Measurements from ENCODE around the gene LLGL1. TPM values are rescaled to one million over a fixed set of nuclear protein-coding genes. Genes with fewer than 3 reads are reported as not detected.

LLGL1 gene
- total RNA-seq, 1 donor from 2014 or later, result 12.0 TPM

DNA sequence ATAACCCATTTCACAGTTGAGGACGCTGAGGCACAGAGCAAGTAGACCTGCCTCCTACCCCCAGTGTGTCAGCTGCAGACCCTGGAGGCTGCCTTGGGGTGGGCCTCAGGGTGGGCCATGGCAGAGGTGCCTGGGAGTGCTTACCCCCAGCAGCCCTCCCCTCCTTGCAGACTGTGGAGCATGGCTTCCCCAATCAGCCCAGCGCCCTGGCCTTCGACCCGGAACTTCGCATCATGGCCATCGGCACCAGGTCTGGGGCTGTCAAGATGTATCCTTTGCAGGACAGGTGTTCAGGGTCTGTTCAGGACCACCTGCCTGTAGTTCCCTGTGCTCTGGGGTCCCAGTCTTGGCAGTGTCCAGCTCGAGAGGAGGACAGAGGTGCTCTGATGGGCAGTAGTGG lies 4.3 kb downstream of the LLGL1 start:
- DNase-seq (ENCODE audit: low spot score), result no peak

DNA sequence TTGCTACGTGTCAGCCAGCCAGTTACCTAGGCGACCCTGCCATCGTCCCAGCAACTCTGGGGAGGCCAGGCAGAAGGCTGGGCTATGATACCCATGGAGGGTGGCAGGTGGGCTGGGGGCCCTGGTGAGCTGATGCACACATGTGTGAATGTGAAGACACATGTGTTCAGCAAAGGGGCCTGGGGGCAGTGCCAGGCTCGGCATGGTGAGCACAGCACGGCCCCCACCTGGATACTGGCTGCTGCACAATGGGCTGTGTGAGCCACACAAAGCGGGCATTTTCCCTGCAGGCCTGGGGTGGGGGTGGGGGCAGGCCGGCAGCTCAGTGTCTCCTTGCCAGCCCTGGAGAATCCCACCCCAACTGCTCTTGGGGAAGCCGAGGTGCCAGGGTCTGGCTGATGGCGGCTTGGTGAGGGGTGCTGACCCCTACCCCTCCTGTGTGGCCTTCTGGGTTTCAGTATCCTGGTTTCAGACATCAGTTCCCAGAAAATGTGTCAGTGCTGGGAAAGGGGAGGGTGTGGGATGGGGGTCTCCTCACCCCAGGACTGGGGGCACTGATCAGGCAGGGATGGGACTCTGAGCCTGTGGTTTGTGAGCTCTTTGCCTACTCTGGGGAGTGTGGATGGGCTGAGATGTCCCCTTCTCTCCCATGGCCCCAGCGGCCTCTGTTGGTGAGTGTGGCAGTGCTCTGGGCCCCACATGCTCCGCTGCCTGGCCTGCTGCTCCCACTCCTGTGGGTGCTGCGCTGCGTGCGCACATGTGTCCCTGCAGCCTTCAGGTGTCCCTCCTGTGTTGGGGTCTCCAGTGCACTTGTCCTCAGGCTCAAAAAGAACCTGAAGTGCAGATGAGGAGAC lies 5.1 kb downstream of the LLGL1 start:
- no peak for DNase-seq (ENCODE audit: low spot score)

DNA sequence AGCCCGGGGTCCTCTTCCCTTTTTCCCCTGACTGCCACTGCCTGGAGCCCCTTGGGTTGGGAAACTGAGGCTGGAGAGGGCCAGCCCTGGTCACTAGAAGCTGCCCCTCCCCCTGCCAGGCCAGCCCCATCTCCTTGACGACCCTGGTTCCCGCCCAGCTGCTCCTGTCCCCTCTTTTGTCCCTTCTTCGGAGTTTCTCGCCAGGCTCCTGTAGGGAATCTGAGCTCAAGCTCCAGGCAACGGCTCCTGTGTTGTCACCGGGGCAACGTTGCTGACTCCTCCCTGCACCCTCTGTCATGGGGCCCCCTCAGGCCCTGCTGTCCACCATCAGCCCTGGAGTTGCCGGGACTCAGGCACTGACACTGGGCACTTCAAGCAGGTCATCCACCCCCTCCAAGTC lies 5.7 kb downstream of the LLGL1 start:
- DNase-seq (ENCODE audit: low spot score), result no peak

DNA sequence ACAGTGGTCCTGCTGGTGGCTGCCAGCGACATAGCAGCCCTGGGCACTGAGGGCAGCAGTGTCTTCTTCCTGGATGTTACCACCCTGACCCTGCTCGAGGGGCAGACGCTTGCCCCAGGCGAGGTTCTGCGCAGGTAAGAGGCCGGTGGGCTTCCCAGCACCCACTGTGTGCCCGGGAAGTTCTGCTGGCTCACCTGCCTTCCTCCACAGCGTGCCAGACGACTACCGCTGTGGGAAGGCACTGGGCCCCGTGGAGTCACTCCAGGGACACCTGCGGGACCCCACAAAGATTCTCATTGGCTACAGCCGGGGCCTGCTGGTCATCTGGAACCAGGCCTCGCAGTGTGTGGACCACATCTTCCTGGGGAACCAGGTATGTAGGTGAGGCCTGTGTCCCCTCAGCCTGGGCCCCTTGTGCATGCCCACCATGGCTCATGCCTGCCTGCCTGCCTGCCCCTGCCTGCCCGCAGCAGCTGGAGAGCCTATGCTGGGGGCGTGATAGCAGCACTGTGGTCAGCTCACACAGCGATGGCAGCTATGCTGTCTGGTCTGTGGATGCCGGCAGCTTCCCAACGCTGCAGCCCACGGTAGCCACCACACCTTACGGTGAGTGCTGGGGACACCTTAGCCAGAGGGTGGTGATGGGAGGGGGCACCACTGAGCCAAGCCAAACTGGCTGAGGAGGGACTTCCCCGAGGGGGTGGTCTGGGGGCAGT lies 8.5 kb downstream of the LLGL1 start:
- no peak for DNase-seq (ENCODE audit: low spot score)

DNA sequence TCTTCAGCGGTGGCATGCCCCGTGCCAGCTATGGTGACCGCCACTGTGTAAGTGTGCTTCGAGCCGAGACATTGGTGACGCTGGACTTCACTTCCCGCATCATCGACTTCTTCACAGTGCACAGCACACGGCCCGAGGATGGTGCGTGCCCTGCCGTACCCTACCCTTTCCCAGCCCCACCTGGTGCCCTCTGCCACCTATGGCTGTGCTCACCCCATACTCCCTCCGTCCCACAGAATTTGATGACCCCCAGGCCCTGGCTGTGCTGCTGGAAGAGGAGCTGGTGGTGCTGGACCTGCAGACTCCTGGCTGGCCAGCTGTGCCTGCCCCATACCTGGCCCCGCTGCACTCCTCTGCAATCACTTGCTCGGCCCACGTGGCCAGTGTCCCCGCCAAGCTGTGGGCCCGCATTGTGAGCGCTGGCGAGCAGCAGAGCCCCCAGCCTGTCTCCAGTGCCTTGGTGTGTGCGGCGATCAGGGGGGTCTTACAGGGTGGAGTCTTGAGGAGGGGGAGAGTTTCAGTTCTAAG lies 9.5 kb downstream of the LLGL1 start:
- no peak for DNase-seq (ENCODE audit: low spot score)

DNA sequence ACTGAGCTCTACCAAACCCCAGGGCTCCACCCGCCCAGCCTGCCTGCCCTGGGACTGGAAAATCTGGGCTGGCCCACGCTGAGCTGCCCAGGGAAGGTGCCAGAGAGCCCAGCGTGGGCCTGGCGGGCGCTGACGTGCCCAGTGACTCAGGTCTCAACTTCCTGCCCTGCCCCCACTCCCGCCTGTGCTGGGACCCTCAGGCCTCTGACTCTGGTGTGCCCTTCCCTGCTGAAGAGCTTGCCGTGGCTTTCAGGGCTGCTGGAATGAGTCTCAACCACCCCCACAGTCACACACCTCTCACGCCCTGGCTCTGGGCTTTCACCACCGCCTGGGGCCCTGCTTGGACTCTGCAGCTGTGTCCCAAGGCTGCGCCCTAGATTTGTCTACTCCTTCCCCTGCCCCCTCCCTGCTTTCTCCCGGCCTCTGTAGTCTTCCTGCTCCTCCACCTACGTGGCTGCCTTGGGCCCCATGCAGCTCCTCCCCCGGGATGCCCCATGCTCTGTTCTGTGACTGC lies 10.4 kb downstream of the LLGL1 start:
- DNase-seq (ENCODE audit: low spot score), result no peak

DNA sequence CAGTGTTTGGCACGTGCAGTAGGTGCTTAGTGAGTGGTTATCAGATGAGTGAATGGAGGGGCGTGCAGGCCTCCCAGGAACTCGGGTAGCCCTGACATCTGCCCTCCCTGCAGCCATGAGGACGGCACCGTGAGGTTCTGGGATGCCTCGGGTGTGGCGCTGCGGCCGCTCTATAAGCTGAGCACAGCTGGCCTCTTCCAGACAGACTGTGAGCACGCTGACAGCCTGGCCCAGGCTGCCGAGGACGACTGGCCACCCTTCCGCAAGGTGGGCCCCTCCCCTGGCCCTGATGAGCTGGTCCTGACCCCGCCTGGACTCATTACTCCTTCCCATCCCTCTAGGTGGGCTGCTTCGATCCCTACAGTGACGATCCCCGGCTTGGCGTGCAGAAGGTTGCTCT lies 11.1 kb downstream of the LLGL1 start:
- DNase-seq (ENCODE audit: low spot score), result no peak

DNA sequence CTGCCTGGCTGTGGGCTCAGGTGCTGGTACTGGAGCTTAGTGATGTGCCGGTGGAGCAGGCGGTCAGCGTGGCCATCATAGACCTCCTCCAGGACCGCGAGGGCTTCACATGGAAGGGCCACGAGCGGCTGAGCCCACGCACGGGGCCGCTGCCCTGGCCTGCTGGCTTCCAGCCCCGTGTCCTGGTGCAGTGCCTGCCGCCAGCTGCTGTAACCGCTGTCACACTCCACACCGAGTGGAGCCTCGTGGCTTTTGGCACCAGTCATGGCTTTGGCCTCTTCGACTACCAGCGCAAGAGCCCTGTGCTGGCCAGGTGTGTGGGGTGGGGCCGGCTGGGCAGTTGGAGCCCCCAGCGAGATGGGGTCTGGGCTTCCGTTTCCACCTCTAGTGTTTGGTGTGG lies 12.0 kb downstream of the LLGL1 start:
- no peak for DNase-seq (ENCODE audit: low spot score)

DNA sequence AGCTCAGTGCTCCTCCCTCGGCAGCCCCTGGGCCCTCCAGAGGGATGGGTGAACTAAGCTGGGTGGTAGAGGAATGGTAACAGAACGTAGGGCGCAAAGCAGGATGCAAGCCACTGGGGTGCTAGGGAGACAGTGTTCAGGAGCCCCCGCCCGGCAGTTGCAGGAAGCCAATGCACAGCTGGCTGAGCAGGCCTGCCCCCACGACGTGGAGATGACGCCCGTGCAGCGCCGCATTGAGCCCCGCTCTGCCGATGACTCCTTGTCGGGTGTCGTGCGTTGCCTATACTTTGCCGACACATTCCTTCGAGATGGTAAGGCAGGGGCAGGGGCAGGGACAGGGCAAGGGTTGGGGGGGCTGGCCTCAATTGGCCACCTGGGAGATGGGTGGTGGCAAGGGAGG lies 12.9 kb downstream of the LLGL1 start:
- DNase-seq (ENCODE audit: low spot score), result no peak

DNA sequence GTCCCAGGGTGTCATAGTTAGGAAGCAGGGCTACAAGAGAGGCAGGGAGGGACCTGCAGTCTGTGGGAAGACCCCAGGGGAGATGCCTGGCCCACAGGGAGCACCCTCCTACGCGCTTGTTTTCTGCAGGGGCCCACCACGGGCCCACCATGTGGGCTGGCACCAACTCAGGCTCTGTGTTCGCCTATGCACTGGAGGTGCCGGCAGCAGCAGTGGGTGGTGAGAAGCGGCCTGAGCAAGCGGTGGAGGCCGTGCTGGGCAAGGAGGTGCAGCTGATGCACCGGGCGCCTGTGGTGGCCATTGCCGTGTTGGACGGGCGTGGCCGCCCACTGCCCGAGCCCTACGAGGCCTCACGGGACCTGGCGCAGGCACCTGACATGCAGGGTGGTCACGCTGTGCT lies 15.0 kb downstream of the LLGL1 start:
- no peak for DNase-seq (ENCODE audit: low spot score)

DNA sequence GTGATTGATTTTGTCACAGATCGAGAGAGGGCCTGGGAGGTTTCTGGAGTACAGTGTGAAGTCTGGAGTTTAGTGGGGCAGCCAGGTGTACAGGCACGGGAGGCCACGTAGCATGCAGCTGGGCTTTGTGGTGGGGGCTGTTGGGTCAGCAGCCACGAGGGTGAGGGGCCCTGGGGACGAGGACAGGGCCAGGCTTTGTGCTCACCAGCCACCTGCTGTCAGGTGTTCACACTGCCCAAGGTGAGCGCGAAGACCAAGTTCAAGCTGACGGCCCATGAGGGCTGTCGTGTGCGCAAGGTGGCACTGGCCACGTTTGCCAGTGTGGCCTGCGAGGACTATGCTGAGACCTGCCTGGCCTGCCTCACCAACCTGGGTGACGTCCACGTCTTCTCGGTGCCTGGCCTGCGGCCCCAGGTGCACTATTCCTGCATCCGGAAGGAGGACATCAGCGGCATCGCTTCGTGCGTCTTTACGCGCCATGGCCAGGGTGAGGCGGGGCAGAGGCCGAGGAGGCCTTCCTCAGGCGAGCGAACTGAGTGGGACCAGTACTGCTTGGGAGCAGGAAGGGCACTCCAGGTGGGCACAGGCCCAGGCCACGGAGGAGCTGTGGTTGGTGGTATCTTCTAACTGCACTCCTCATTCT lies 15.9 kb downstream of the LLGL1 start:
- DNase-seq (ENCODE audit: low spot score), result no peak

DNA sequence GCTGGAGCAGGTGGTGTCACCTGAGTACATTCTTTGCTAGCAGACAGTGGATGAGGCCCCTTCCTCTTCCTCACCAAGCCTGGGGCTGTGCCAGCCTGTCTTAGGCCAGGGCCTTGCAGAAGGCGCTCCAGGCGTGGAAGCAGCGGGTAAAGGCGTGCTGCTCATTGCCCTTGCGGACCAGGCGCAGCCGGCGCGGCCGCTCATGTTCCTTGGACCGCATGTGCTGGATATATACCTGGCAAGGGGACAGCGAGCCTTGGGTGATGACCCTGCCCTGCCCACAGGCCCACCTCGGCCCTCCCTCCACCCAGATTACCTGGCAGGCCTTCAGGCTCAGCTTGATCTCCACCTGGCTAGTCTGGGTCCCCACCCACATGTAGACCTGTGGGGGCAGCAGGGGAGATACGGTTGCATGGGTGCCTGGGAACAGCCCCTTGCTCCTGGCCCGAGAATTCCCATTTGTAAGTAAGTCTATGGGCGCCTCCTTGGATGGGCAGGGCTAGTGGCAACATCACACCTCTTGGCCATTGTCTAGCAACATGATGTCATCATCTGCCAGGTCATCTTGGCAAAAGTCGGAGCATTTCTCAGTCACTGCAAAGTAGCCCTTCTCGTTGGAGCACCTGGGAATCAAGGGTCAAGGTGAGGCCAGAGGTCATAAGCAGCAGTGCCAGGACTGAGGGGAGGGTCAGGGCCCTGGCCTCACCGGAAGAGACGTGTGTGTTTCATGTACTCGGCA lies 19.8 kb downstream of the LLGL1 start:
- no peak for DNase-seq (ENCODE audit: low spot score)

DNA sequence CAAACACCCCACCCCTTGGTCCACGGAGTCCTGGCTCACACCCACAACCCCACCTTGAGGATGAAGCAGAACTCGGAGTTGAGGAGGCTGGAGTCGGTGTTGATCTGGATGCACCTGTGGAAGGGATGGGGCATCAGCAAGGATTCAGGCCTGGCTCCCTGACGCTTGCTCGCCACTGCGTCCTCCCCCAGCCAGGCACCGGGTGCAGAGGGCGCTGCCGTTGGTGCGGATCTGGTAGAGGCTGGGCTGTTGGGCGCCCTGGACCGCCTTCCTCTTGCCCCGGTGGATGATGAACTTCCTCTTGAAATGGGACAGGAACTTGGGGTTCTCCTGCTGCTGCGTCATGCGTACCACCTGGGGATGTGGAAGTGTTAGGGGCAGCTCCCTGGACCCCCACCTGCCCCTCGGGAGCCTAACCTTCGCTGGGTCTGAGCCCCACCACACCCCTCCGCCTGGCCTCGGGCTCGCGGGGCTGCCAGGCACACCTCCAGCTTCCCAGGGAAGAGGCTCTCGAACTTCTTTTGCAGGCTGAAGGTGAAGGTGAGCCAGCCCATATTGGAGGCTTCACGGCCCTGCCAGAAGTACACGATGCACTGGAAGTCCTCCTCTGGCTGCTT lies 20.8 kb downstream of the LLGL1 start:
- DNase-seq (ENCODE audit: low spot score), result no peak

DNA sequence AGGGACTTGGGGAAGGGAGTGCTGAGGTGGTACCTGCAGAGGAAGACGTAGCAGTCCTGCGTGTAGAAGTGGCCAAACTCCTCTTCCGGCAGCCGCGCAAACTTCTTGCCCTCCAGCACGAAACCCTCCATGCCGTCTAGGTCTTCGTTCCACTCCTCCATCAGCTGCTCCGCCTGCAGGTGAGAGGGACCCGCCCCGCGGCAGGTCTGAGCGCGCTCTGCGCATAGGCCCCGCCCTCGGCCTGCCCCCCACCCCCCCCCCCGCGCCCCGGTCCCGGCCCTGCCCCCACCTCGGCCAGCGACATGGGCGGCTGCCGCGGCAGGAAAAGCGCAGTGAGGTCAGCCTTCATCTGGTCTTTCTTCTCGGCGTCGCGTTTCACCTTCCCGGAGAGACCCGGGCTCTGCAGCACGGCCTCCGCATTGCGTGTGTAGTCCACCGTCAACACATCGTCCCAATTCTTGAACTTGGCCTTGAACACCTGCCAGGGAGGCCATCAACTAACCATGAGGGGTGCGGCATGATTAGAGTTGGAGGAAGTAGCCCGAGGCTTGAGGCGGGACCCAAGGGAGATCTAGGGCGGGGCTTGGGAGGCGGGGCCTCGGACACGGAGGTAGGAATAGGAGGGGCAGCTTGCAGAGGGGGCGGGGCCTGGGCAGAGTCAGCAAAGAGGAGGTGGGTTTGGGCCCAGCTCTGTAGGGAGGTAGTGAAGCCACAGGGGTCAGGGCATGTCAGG lies 21.6 kb downstream of the LLGL1 start:
- no peak for DNase-seq (ENCODE audit: low spot score)

DNA sequence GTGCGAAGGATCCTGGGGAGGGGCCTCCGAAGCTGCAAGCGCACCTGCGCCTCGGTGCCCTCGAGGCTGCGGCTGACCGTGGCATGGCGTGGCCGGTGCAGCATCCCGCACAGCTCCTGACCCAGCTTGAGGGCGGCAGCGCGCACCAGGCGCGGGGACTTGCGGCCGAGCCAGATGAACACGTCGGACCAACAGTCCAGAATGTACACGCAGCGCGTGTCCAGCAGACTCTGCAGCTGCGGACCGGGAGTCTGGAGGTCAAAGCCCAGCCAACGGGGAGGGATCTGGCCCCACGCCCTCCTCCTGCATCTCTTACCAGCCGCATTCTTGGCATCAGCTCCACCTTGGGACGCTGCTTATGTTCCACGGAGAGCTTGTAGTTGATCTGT lies 22.2 kb downstream of the LLGL1 start:
- no peak for DNase-seq (ENCODE audit: low spot score)

DNA sequence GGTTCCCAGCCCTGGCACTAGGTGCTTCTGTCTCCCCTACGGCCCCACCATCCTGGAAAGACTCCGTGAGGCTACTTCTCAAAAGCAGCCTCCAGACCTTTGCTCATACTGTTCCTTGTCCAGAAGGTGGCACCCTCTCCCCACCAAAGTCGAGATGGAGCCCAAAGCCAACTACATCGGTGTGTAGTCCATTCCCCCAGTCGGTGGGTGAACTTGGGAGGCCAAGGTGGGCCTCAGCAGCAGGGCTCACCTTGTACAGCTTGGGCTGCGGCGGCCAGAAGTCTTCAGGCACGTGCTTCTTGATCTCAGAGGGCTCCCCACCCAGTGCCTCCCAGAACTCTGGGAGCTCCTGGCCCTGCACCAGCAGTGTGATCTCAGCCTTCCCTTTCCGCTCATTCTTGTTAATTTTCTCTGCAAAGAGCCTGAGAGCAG lies 22.9 kb downstream of the LLGL1 start:
- no peak for DNase-seq (ENCODE audit: low spot score)

DNA sequence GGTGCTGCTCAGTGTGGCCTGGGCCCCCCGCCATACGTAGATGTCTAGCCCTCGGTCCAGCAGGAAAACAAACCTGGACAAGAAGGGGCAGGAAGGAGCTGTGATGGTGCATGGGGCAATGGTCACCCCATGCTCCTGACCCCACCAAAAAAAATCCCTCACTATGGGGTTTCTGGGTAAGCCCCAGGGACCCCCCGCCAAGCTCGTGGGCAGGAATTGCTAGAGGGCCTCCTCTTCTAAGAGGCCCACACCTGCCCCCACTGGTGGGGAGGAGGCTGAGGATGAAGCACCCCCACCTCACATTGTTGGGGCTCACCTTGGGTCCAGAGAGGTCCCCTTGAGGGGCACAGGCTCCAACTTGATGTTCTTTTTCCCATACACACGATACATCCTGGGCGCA lies 23.4 kb downstream of the LLGL1 start:
- DNase-seq (ENCODE audit: low spot score), result no peak

DNA sequence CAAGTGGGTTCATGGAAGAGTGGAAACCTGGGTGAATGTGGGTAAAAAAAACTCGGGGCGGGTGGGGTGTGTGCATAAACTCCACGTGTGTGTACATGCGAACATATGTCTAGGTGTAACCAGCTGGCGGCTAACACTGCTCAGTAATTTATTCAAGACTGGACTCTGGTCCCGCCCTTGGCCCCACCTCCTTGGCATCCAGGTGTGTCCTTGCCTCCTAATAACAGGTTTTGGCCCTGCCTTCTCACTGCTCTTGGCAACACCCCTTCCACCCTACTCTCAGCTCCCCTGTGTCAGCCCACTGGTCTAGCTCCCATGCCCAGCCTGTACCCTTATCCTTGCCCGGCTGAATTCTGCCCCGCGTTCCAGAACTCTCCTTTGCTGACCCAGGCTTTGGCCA lies 24.8 kb downstream of the LLGL1 start:
- DNase-seq (ENCODE audit: low spot score), result no peak

DNA sequence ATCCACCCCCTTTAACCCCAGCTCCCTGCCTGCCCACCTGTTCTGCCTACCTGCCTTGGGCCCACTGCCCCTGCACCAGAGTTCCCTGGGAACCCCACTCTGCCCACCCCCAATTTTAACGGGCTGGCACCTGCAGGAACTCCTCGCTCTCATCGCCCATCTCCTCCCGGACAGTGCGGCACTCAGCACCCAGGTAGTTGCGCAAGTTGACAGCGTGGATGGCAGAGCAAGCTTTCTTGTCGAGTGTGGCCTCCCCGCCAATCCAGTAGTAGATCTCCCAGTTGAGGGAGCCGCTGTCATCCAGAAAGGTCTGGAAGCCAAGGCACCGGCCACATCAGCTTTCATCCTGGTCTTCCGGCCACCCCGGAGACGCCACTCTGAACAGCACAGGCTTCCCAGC lies 25.3 kb downstream of the LLGL1 start:
- no peak for DNase-seq (ENCODE audit: low spot score)

DNA sequence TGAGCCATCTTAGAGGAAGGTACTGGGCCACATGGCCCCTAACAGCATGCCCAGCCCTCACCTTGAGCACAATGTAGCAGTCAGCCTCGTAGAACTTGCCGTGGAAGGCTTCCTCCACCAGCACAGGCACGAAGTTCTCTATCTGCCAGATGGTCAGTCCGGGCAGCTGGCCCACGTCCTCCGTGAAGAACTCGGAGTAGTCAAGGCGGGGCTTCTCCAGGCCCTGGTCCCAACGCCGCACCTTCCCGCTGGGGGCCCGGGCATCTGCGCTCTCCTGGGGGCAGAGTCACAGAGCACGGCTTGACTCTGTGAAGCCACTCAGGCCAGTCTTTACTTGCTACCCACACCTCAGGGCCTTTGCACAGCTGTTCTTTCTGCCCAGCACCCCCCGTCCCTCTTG lies 25.8 kb downstream of the LLGL1 start:
- no peak for DNase-seq (ENCODE audit: low spot score)

All from mesenteric fat pad (tissue), 1 donor.